Breast epithelium (tissue), 3 donors: ENCODE results near the gene TMTC2.

ENCODE experiments used
- CTCF ChIP-seq, 3 donors: fragments of 450-650 bp; IDR thresholded peaks; one replicate each; pipeline ENCODE4 v1.5.1; 2016 to 2017; ENCODE audit warnings: antibody characterized with exemption in 3 of 3, mild to moderate bottlenecking in 3 of 3, moderate library complexity in 3 of 3
- POLR2A ChIP-seq: fragments of 450-650 bp; IDR thresholded peaks from one replicate; pipeline ENCODE4 v1.6.1; 2016; ENCODE audit warnings: antibody characterized with exemption, mild to moderate bottlenecking, moderate library complexity
- POLR2AphosphoS5 ChIP-seq, 3 donors: sonication (generic); formaldehyde crosslinking; IDR thresholded peaks; one replicate each; pipeline ENCODE4 v1.6.1; 2017; ENCODE audit warnings: antibody characterized with exemption in 3 of 3

- no peak for TF ChIP-seq POLR2A
- no peak for TF ChIP-seq CTCF (IDR thresholded peaks at IDR 0.05)
- no peak for TF ChIP-seq POLR2AphosphoS5 (IDR thresholded peaks at IDR 0.05)
Measured at GRCh38 chr12:82852529-82852928, 165.8 kb downstream of the TMTC2 start.
